HG02571 (cell line): ENCODE measurements around the gene PROM2.

Experiments
- ATAC-seq: cut with Tn5 transposase; IDR thresholded peaks from one replicate; pipeline ENCODE4 v1.9.1; 2021; ENCODE audit warnings: mild to moderate bottlenecking, moderate library complexity; ENCODE audit not compliant: unreplicated experiment

Gene PROM2

DNA sequence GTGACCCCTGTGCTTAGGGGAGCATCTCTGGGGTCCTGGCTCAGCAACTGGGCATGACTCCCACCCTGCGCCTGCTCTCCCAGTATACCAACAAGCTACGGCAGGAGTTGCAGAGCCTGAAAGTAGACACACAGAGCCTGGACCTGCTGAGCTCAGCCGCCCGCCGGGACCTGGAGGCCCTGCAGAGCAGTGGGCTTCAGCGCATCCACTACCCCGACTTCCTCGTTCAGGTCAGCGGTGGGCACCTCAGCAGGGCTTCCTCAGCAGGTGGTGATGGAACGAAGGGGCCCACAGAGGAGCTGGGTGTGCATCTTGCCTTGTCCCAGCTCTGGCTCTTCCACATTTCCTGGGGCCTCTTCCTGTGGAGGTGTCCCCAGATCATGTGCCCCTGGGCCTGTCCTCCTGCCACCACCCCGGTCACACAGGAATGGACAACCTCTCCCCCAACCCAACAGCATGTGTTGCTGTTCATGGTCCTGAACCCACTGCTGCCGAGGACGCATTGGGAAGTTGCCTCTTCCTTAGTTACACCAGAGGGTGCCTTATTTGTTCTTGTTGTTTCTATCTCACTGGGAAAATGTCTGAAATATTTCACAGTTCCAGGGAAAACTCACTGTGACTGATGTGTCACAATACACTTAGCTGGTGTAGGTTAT lies 10.8 kb downstream of the PROM2 start:
- ATAC-seq: no peak

DNA sequence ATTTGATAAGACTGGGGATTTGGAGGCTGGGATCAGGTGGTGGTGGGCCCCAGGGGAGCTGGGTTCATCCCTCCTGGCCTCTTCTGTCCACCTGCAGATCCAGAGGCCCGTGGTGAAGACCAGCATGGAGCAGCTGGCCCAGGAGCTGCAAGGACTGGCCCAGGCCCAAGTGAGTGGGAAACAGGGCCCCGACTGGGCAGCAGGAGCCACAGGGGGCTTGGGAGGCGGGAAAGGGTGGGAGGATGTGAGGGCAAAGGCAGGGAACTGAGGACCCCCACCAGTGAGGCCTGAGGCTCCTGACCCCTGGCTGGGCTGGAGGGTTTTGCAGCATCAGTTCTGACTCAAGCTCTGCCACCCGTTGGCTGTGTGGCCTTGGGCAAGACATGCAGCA lies 11.3 kb downstream of the PROM2 start:
- no peak for ATAC-seq

- ATAC-seq: no peak
These were observed 13.1 kb downstream of the PROM2 start for GRCh38 chr2:95287336-95287735.

GRCh38 chr2:95287806-95288205 lies 13.6 kb downstream of the PROM2 start:
- no peak for ATAC-seq

DNA sequence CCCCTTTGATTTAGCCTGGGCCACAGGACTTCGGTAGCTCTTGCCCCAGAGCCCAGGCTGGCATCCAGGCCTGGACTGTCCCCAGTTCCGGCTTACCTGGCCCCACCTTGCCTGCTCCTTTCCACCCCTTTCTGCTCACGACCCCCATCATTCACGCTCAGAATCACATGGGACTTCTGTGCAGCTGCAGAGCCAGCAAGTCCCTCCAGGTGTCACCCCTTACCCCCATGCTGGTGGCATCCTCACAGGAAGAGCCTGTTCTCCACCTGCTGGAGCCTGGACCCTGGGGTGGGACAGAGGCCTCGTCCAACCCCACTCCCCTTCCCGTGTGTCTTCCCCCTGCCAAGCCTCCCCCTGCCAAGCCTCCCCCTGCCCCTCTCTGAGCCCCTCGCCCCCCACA lies 15.0 kb downstream of the PROM2 start:
- ATAC-seq: no peak

DNA sequence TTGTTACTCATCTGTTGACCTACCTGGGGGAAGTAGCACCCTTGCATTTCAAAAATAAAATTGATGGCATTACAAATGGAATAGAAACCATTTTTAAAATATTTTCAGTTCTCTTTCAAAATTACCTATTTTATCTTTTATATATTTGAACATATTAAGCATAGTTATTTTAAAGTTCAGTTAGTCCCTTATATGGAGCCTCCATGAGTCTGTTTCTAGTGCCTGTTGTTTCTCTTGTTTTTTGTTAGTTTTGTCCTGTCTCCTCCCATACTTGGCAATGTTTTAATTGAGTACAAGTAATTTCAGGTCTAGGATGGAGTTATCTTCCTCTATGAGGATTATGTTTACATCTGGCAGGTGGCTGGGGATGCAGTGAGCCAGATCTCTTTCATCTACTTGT lies 17.0 kb downstream of the PROM2 start:
- no peak for ATAC-seq

GRCh38 chr2:95292623-95293260 lies 18.5 kb downstream of the PROM2 start:
- ATAC-seq: no peak

DNA sequence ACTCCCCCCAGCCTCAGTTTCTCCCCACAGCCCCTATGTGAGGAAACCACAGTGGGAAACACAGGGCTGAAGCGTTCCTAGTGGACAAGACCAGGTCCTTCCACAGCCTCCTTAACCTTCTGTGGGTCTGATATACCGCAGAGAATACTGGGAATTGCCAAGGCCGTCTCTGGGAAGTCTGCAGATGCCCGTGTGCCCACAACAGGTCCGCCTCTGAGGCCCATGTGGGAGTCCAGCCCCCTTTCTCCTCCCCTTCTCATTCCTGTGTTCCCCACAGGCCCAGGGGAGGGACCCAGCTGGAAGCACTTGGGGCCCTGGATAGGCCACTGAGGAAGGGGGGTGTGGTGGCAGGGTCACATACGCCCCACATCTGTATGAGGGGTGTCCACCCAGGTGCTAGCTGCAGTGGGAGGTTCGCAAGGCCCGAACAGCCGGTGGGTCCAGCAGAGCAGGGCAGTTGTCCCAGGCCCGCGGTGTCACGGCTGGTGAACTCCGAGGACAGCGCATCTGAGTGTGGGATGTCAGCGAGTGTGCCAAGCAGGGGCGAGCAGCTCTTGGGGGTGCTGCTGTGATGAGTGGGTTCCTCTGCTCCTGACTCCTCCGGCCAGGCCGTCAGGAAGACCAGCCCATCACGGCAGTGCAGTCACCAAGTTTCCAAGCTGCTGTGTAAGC lies 20.5 kb downstream of the PROM2 start:
- no peak for ATAC-seq

DNA sequence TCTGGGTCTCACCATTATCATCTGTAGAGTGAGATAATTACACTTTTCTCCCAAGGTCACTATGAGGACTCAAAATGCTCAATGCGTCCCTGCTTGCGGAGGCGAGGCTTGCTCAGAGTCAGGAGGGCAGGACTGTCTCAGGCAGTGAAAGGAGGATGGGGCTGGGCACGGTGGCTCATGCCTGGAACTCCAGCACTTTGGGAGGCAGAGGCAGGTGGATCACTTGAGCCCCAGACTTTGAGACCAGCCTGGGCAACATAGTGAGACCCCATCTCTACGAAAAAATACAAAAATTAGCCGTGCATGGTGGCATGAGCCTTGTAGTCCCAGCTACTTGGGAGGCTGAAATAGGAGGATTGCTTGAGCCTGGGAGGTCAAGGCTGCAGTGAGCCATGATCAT lies 21.1 kb downstream of the PROM2 start:
- no peak for ATAC-seq

DNA sequence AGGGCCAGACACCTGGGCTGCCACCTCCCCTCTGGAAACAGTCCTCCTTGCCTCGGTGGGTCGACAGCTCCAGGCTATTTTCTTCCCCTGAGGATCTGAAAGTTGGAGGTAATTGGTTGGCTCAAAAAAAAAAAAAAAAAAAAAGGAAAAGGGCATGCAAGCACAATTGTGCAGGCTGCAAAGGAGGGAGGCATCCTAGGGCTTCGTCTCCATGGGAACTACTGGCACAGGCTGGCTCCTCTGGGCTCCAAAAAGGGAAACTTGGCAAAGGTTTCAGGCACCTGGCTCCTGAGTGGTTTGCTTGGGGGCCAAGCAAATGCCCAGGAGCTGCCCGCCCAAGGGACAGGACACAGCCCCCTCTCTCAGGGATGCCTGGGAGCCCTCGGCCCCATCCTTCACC lies 21.8 kb downstream of the PROM2 start:
- no peak for ATAC-seq

DNA sequence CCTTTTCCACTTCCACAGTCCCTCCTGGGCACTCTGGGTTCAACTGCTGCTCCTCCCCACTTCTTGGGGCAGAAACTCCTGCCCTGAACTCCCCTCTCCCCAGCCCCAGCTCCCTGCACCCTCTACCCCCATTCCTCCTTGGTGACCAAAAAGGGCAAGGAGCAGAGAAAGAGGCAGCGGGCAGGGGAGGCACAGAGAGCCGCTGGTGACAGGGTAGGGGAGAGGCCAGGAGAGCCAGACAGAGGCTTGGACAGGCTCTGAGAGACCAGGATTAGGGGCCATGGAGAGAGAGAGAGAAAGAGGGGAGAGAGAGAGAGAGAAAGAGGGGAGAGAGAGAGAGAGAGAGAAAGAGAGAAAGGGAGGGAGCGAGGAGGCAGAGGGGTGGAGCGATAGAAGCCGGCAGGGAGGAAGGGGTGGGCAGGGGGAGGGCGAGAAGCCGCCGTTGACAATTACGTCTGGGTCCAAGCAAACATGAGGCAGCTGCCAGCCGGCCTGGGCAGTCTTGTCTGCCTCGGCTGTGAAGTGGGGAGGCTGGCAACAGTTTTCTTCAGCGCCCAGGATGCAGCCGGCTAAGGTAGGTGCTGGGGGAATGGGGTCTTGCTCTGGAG lies 22.7 kb downstream of the PROM2 start, which contains the start of gene KCNIP3:
KCNIP3 (plus strand) TSS at position 468 of the 608 bp plus-strand sequence; CDS start at position 560, 92 bp downstream.
- no peak for ATAC-seq

DNA sequence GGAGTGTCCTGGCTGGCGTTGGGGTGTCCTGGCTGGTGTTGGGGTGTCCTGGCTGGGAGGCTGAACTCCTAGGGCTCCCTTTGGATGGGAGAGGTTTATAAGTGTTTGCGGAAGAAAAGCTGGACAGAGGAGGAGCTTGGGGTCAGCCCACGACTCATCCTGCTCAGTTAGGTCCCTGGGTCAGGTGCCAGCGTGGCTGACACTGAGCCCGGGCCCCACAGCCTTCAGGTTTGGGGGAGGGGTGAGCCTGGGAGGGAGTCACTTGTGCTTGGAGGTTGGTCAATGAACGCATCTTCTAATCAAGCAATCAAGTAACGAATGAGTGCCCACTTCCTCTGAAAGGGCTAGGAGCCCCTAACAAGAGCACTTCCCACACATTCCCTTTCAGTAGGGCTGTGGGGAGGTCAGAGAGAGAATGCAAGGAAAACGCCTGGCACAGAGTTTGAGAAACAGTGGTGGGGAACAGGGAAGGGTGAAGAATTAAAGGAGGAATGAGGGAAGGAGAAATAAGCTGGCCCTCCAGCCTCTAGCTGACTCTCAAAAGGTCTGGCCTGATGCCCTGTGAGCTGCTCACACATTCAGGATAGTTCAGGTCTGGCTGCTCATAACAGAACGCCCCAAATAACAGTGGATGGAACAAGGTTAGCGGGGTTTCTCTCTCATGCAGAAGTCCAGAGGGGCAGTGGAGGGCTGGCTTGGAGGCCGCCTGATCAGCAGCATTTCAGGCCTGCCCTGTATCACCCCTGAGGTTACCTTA lies 23.6 kb downstream of the PROM2 start:
- ATAC-seq: no peak

DNA sequence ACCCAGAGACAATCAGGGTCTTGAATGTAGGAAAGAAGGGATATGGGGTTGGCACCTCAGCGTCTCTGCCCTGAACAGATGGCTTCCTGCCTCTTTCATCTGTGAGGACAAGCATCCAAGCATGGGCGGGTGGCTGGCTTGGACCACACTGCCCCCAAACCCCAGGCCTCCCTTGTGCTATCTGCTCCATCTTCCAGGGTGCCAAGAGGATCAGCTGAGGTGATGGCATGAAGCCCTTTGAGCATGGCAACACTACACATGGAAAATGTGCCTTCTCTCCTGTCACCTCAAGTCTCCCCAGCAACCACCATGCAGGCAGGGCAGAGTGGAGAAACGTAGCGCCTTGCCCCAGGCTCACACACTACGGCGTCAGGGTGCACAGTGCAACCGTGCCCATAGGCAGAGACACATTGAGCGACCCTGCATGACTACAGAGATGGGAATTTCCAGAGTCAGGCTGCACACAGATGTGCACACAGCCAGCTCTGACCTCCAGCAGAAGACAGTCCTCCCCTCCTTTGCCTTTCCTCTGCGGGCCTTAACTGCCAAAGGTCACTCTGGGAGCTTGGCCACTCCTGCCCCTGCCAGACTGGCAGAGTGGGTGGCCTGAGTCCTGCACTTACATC lies 24.4 kb downstream of the PROM2 start:
- no peak for ATAC-seq

DNA sequence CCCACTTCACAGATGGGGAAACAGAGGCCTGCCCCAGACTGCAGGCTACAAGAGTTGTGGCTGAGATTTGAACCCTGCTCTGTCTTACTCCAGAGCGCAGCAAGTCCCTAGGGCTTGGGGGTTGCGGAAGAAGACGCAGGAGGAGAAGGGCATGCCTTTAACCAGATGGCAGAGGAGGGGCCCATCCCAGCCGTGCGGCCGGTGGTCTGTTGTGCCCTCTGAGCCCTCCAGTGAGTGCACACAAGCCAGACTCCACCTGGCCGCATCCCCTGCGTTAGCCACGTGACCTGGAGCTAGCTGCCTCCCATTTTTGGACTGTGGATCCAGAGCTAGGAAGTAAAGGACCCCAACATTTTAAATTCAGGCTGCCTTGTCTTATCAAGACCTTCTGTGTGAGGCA lies 25.7 kb downstream of the PROM2 start:
- no peak for ATAC-seq

GRCh38 chr2:95300450-95300849 lies 26.2 kb downstream of the PROM2 start:
- ATAC-seq: no peak

DNA sequence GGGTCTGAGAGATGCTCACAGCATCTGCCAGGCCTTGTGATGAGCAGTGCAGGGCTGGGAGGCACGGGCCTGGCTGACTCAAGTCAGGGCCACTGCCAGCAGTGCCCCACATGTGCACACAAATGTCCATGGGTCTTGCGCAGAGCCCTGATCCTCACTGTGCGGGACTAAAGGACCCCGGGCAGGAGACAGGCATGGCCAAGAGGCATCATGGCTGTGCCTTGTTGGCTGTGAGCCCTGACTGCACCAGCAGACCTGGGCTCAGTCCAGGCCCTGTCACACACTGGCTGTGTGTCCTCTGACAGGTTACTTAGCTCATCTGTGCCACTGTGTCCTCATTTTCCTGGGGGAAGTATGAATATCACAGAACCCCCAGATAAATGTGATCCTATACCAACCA lies 26.9 kb downstream of the PROM2 start:
- no peak for ATAC-seq

GRCh38 chr2:95301876-95302641 lies 27.8 kb downstream of the PROM2 start:
- ATAC-seq: no peak

DNA sequence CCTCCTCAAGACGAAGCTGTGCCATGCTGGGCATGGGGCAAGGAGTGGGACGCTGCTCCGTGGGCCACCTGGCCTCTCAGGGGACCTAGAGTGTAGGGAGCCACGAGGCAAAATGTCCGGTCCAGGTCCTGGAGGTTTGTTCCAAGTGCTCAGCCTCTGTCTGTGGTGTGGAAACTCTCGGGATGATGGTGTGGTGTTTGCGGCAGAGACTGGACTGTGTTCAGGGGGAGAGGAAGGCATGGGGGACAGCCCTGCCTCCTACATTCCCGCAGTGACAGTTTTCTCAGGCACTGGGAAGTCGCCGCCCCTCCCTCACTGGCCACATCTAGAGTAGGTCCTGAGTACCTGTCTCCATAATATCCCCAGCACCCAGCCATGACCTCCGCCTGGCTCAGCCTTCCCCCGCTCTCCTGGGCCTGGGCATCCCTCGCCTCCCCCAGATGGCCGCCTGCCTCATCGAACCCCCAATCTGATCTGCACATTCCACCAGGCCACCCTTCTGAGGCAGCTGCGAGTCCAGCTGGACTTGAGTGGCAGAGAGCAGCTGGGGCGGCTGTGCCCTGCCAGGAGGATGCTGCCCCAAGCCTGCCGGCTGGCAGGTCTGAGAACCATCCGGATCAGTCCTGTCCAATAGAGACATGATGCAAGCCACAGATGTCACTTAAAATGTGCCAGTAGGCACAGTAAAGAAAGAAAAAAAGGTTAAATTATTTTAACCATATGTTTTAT lies 29.1 kb downstream of the PROM2 start:
- no peak for ATAC-seq

- no peak for ATAC-seq
These were observed 31.3 kb downstream of the PROM2 start for GRCh38 chr2:95305380-95306061.
